Testis (tissue), 3 donors: ENCODE results near the gene PLXND1. TPM values are rescaled to one million over a fixed set of nuclear protein-coding genes. Genes with fewer than 3 reads are reported as not detected.
"Not testable (repeated sequence)": the region's sequence is repeated elsewhere in the genome, so short reads cannot be mapped to it uniquely, and the experiment has no call there.

ENCODE experiments used
- DNase-seq: peaks from one replicate; pipeline ENCODE4 v3.0.0-alpha.2; 2019
- H3K27ac ChIP-seq, 2 donors: fragments of 200-600 bp; sonication (generic); one replicate each; pipeline ENCODE4 v1.5.1; 2019
- H3K27me3 ChIP-seq: fragments of 200-600 bp; sonication (generic); one replicate; pipeline ENCODE4 v1.5.1; 2019
- H3K36me3 ChIP-seq: fragments of 200-600 bp; sonication (generic); one replicate; pipeline ENCODE4 v1.5.1; 2017; ENCODE audit warnings: low read depth; ENCODE audit errors: missing control alignments
- H3K4me1 ChIP-seq: fragments of 200-600 bp; sonication (generic); one replicate; pipeline ENCODE4 v1.5.1; 2019
- H3K4me3 ChIP-seq, 2 donors: fragments of 200-600 bp; sonication (generic); one replicate each; pipeline ENCODE4 v1.5.1; 2017 to 2019
- H3K9me3 ChIP-seq: fragments of 200-600 bp; sonication (generic); one replicate; pipeline ENCODE4 v1.5.1; 2017
- POLR2A ChIP-seq: fragments of 450-650 bp; IDR thresholded peaks from one replicate; pipeline ENCODE4 v1.6.1; 2017; ENCODE audit warnings: antibody characterized with exemption, mild to moderate bottlenecking, moderate library complexity
- WGBS, 2 donors: methylation state at CpG; one replicate each; pipeline ENCODE4 v1.1.5; 2018; 5-methylcytosine and 5-hydroxymethylcytosine counted together
- intact Hi-C: fragments of 100-400 bp; cut with DNase I; formaldehyde crosslinking; loops from one replicate; pipeline ENCODE4 v1.15.1; 2023; ENCODE audit warnings: low total_unique reads
- polyA plus RNA-seq: library from polyadenylated mRNA; stranded (reverse); fragments of 350-450 nt; fragmentation: Illumina TruSeq; extraction: RNeasy Lipid Tissue Mini Kit (QIAGEN cat#74804); gene quantifications from one replicate; pipeline ENCODE4 v1.2.3, GENCODE V29; 2014; ENCODE audit warnings: low read depth, low replicate concordance; ENCODE audit not compliant: insufficient read depth
- total RNA-seq, 2 donors: library from RNA; depleted of rRNA; stranded (reverse); fragments of >200 nt; gene quantifications; one replicate each; pipeline ENCODE4 v1.2.3, GENCODE V29; 2016
- TF ChIP-seq, protein P1 (sequence below), 3 experiments: fragments of 450-650 bp in 2 of 3; fragments of 200-600 bp in 1 of 3; sonication (generic) in 1 of 3; IDR thresholded peaks; one replicate each; pipeline ENCODE4 v1.5.1; 2016 to 2019; ENCODE audit warnings: antibody characterized with exemption in 3 of 3, mild to moderate bottlenecking in 2 of 3, moderate library complexity in 1 of 3

PLXND1 gene
- total and polyA plus RNA-seq, 3 donors from 2014 or later = 50.2 to 87.8 (median 69.2) TPM

- TF ChIP-seq, protein P1, sequence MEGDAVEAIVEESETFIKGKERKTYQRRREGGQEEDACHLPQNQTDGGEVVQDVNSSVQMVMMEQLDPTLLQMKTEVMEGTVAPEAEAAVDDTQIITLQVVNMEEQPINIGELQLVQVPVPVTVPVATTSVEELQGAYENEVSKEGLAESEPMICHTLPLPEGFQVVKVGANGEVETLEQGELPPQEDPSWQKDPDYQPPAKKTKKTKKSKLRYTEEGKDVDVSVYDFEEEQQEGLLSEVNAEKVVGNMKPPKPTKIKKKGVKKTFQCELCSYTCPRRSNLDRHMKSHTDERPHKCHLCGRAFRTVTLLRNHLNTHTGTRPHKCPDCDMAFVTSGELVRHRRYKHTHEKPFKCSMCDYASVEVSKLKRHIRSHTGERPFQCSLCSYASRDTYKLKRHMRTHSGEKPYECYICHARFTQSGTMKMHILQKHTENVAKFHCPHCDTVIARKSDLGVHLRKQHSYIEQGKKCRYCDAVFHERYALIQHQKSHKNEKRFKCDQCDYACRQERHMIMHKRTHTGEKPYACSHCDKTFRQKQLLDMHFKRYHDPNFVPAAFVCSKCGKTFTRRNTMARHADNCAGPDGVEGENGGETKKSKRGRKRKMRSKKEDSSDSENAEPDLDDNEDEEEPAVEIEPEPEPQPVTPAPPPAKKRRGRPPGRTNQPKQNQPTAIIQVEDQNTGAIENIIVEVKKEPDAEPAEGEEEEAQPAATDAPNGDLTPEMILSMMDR (IDR thresholded peaks at IDR 0.05) = no peak
- no peak for TF ChIP-seq POLR2A
Observed at GRCh38 chr3:129613367-129613740, 6.9 kb upstream of the PLXND1 start.

GRCh38 chr3:129612534-129613366 lies 6.3 kb upstream of the PLXND1 start:
- no peak for TF ChIP-seq POLR2A
- TF ChIP-seq, protein P1 (IDR thresholded peaks at IDR 0.05) = no peak
- WGBS, 2 donors = 81 to 83% methylated on average over 9 to 16 of the region's 16 CpGs
- Histone ChIP-seq H3K4me1 (peaks cover 22% of the 10 kb centered on the region), H3K27me3 (no peaks in the 10 kb centered on the region), H3K36me3 (no peaks in the 10 kb centered on the region), H3K9me3 (no peaks in the 10 kb centered on the region), H3K4me3 (no peak overlapping the region), H3K27ac (peak overlapping the region in 1 of 2 donors; percentile 15)
- DNase-seq = no peak
- intact Hi-C loops = no loop called here

More at GRCh38 chr3:129613367-129613740, 6.9 kb upstream of the PLXND1 start:
- 89 to 93% methylated on average over 3 of the region's 3 CpGs for WGBS, 2 donors
- Histone ChIP-seq H3K4me3 (no peak overlapping the region), H3K27ac (no peak overlapping the region), H3K27me3 (no peaks in the 10 kb centered on the region), H3K4me1 (peaks cover 17% of the 10 kb centered on the region), H3K9me3 (no peaks in the 10 kb centered on the region), H3K36me3 (no peaks in the 10 kb centered on the region)
- DNase-seq = no peak
- intact Hi-C loops = no loop called here

DNA sequence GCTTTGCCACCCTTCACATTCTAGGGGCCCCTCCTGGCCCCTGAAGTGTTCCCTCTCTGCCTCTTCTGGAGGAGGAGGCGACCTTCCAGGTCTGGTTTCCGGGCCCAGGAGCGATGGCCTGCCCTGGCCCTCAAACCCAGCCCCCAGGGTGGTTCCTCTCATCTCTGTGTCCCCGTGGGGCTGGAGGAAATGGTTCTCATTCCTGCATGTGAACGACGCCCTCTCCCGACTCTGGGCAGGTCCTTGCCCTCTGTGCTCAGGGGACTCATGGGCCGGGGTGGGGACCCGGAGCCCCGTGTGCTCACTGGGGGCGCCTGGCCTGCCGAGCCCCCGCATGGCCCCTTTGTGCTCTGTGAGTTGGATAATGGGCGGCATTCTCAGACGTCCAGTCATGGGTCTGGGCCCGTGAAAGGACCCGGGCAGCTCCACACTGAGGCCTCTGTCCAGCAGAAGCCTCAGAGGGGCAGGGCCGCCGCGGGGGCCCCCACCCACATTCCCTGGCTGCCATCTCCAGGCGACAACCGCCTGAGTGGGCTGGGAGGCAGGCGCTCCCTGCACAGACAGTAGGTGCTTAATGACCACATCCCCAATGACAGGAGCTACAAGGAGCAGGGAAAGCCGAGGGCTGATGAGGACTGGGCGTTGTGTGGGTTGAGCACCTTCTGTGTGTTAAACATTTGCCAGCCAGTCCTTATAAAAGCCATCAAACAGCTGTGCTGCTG lies 5.5 kb upstream of the PLXND1 start:
- Histone ChIP-seq H3K4me3 (no peak overlapping the region), H3K4me1 (peaks cover 28% of the 10 kb centered on the region), H3K27ac (peak overlapping the region in 1 of 2 donors; percentile 15), H3K9me3 (no peaks in the 10 kb centered on the region), H3K36me3 (no peaks in the 10 kb centered on the region), H3K27me3 (no peaks in the 10 kb centered on the region)
- WGBS, 2 donors = 48 to 52% methylated on average over 14 to 25 of the region's 25 CpGs
- DNase-seq = no peak
- intact Hi-C loops = no loop called here
- TF ChIP-seq POLR2A = no peak
- TF ChIP-seq, protein P1 (IDR thresholded peaks at IDR 0.05) = no peak

DNA sequence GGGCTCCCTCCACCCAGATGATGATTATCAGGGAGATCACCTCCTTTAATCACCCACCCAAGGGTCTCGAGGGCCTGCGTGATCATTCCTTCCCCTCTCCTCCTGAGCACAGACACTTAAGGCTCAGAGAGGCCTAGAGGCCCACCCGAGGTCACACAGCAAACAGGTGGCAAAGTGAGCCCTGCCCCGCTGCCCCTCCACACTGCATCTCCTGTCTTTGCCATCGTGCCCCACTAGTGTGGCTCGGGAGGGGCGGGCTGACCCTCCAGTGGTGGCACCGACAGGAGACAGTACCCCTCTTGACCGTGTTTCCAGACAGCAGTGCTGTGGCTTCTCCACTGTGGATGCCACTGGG lies 4.9 kb upstream of the PLXND1 start:
- H3K27me3 ChIP-seq = no peaks in the 10 kb centered on the region
- 86 to 90% methylated on average over 6 to 9 of the region's 9 CpGs for WGBS, 2 donors
- H3K4me3 ChIP-seq = no peak overlapping the region
- intact Hi-C loops = no loop called here
- no peaks in the 10 kb centered on the region for H3K9me3 ChIP-seq
- peaks cover 28% of the 10 kb centered on the region for H3K4me1 ChIP-seq
- no peaks in the 10 kb centered on the region for H3K36me3 ChIP-seq
- DNase-seq = no peak
- TF ChIP-seq, protein P1 (IDR thresholded peaks at IDR 0.05) = no peak
- no peak for TF ChIP-seq POLR2A
- peak overlapping the region in 1 of 2 donors; percentile 15 for H3K27ac ChIP-seq

GRCh38 chr3:129610794-129611445 lies 4.4 kb upstream of the PLXND1 start:
- H3K27ac ChIP-seq, H3K4me3 ChIP-seq, H3K36me3 ChIP-seq, H3K27me3 ChIP-seq, DNase-seq, intact Hi-C loops, H3K9me3 ChIP-seq: not testable (repeated sequence)
- 95 to 97% methylated on average over 11 of the region's 11 CpGs for WGBS, 2 donors
- H3K4me1 ChIP-seq = peaks cover 25% of the 10 kb centered on the region
